Uterus (tissue), 2 donors: ENCODE data around the gene ZNF839.

Experiments used
- POLR2A ChIP-seq, 2 donors: fragments of 450-650 bp; IDR thresholded peaks; one replicate each; pipeline ENCODE4 v1.6.1; 2016; ENCODE audit warnings: antibody characterized with exemption in 2 of 2, mild to moderate bottlenecking in 1 of 2, moderate library complexity in 1 of 2
- TF ChIP-seq, protein P1 (sequence below), 4 experiments: fragments of 200-600 bp in 2 of 4; fragments of 450-650 bp in 2 of 4; sonication (generic) in 2 of 4; IDR thresholded peaks; one replicate each; pipeline ENCODE4 v1.5.1; 2016 to 2019; ENCODE audit warnings: antibody characterized with exemption in 4 of 4, mild to moderate bottlenecking in 2 of 4, moderate library complexity in 1 of 4

GRCh38 chr14:102321456-102322422, 2.2 kb downstream of the ZNF839 start:
- TF ChIP-seq, protein P1, sequence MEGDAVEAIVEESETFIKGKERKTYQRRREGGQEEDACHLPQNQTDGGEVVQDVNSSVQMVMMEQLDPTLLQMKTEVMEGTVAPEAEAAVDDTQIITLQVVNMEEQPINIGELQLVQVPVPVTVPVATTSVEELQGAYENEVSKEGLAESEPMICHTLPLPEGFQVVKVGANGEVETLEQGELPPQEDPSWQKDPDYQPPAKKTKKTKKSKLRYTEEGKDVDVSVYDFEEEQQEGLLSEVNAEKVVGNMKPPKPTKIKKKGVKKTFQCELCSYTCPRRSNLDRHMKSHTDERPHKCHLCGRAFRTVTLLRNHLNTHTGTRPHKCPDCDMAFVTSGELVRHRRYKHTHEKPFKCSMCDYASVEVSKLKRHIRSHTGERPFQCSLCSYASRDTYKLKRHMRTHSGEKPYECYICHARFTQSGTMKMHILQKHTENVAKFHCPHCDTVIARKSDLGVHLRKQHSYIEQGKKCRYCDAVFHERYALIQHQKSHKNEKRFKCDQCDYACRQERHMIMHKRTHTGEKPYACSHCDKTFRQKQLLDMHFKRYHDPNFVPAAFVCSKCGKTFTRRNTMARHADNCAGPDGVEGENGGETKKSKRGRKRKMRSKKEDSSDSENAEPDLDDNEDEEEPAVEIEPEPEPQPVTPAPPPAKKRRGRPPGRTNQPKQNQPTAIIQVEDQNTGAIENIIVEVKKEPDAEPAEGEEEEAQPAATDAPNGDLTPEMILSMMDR (IDR thresholded peaks at IDR 0.05) = no peak
- TF ChIP-seq POLR2A (IDR thresholded peaks at IDR 0.05) = no peak
